Measurements from ENCODE around the gene SLC43A3.
"Not testable (repeated sequence)": the region's sequence is repeated elsewhere in the genome, so short reads cannot be mapped to it uniquely, and the experiment has no call there.

Gene SLC43A3

GRCh38 chr11:57379732-57380131 lies 47.2 kb downstream of the SLC43A3 start:
- DNase-seq (ENCODE audit: low read depth), result no peak

GRCh38 chr11:57378186-57378585 lies 48.7 kb downstream of the SLC43A3 start:
- DNase-seq (ENCODE audit: low read depth), result no peak

- no peak for DNase-seq (ENCODE audit: low read depth)
These were observed 49.8 kb downstream of the SLC43A3 start for GRCh38 chr11:57377107-57377506.

GRCh38 chr11:57376095-57377090 lies 50.5 kb downstream of the SLC43A3 start:
- no peak for DNase-seq (ENCODE audit: low read depth)

- DNase-seq (ENCODE audit: low read depth), result no peak
These were observed 51.4 kb downstream of the SLC43A3 start for GRCh38 chr11:57375490-57375889.

- no peak for DNase-seq (ENCODE audit: low read depth)
These were observed 52.0 kb downstream of the SLC43A3 start for GRCh38 chr11:57374966-57375365.

GRCh38 chr11:57373146-57373545 lies 53.8 kb downstream of the SLC43A3 start:
- no peak for DNase-seq (ENCODE audit: low read depth)

- DNase-seq (ENCODE audit: low read depth), result no peak
These were observed 56.0 kb downstream of the SLC43A3 start for GRCh38 chr11:57370941-57371340.

GRCh38 chr11:57370251-57370650 lies 56.7 kb downstream of the SLC43A3 start:
- no peak for DNase-seq (ENCODE audit: low read depth)

- no peak for DNase-seq (ENCODE audit: low read depth)
These were observed 58.1 kb downstream of the SLC43A3 start for GRCh38 chr11:57368845-57369232.

GRCh38 chr11:57368106-57368844 lies 58.6 kb downstream of the SLC43A3 start:
- no peak for DNase-seq (ENCODE audit: low read depth)

GRCh38 chr11:57364851-57365660 lies 61.9 kb downstream of the SLC43A3 start:
- no peak for DNase-seq (ENCODE audit: low read depth)

- no peak for DNase-seq (ENCODE audit: low read depth)
These were observed 63.5 kb downstream of the SLC43A3 start for GRCh38 chr11:57363131-57364080.

GRCh38 chr11:57361926-57362325 lies 65.0 kb downstream of the SLC43A3 start:
- DNase-seq (ENCODE audit: low read depth), result no peak

GRCh38 chr11:57361420-57361819 lies 65.5 kb downstream of the SLC43A3 start:
- not testable (repeated sequence) for DNase-seq (ENCODE audit: low read depth)

GRCh38 chr11:57360991-57361390 lies 65.9 kb downstream of the SLC43A3 start:
- no peak for DNase-seq (ENCODE audit: low read depth)

GRCh38 chr11:57359896-57360690 lies 66.8 kb downstream of the SLC43A3 start:
- DNase-seq (ENCODE audit: low read depth), result no peak

GRCh38 chr11:57359396-57359795 lies 67.5 kb downstream of the SLC43A3 start:
- no peak for DNase-seq (ENCODE audit: low read depth)

GRCh38 chr11:57358991-57359390 lies 67.9 kb downstream of the SLC43A3 start:
- no peak for DNase-seq (ENCODE audit: low read depth)

GRCh38 chr11:57358543-57358961 lies 68.4 kb downstream of the SLC43A3 start:
- no peak for DNase-seq (ENCODE audit: low read depth)

Data from HS-27A (cell line).